Subcutaneous abdominal adipose tissue (tissue), 5 donors: ENCODE measurements around the gene RPRD1B.

Experiments used
- H3K27ac ChIP-seq: one replicate; pipeline ENCODE4 v1.7.0; 2013; ENCODE audit warnings: low read depth, mild to moderate bottlenecking, inconsistent platforms, low read length, moderate library complexity
- H3K27me3 ChIP-seq, 5 donors: one replicate each; pipeline ENCODE4 v1.7.0; 2013; ENCODE audit warnings: low read length in 5 of 5, inconsistent platforms in 1 of 5; ENCODE audit not compliant: control insufficient read depth in 5 of 5, insufficient read depth in 4 of 5
- H3K36me3 ChIP-seq, 5 donors: one replicate each; pipeline ENCODE4 v1.7.0; 2013; ENCODE audit warnings: low read length in 5 of 5; ENCODE audit not compliant: control insufficient read depth in 5 of 5, insufficient read depth in 5 of 5
- H3K4me1 ChIP-seq, 5 donors: one replicate each; pipeline ENCODE4 v1.7.0; 2013; ENCODE audit warnings: low read length in 5 of 5, mild to moderate bottlenecking in 3 of 5, moderate library complexity in 1 of 5; ENCODE audit not compliant: control insufficient read depth in 5 of 5, insufficient read depth in 5 of 5
- H3K4me3 ChIP-seq, 5 donors: one replicate each; pipeline ENCODE4 v1.7.0; 2013; ENCODE audit warnings: low read length in 5 of 5, low read depth in 1 of 5
- H3K9ac ChIP-seq, 5 donors: one replicate each; pipeline ENCODE4 v1.7.0; 2013; ENCODE audit warnings: low read length in 5 of 5, mild to moderate bottlenecking in 4 of 5, moderate library complexity in 3 of 5
- H3K9me3 ChIP-seq, 5 donors: one replicate each; pipeline ENCODE4 v1.7.0; 2013; ENCODE audit warnings: low read length in 5 of 5; ENCODE audit not compliant: control insufficient read depth in 5 of 5
- donor health status: healthy.
- donor health status: healthy.
- donor health status: healthy.
- donor health status: healthy.
- donor health status: healthy.

RPRD1B gene

DNA sequence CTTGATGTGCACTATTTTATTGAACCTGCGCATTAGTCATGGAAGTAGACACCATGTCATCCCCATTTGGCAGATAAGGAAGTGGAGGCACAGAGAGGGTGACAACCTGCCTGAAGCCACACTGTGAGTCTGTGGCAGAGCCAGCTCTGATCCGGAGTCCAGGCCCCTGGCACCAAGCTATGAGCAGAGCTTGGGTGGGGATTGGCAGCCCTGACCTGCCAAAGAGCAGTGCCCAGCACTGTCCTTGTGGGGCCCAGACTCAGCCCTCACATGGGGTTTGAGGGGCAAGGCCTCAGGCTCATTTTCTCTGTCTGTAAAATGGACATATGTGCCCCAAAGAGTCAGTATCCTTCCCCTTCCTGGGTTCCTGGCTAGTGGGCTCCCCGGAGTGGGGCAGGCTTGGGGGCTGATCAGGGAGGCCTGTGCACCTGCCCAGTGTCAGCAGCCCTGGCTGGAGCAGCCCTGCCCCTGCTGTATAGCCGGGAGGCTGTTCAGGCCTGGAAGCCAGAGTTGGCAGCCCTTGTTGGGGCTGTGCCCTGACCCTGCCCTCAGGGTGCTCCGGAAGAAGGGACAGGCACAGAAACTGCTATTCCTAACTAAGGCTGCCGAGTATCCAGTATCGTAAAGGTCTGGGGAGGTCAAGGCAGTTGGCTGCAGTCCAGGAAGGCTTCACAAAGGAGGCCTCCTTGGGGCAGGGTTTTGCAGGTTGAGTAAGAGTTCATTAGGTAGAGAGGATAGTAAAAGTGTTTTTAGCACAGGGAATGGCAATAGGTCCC lies 92.8 kb downstream of the RPRD1B start:
- peaks cover 0 to 7% (median 5%) of the 10 kb centered on the region in 5 donors for H3K4me1 ChIP-seq
- H3K4me3 ChIP-seq = no peak overlapping the region
- no peak overlapping the region for H3K27ac ChIP-seq
- H3K9me3 ChIP-seq = no peaks in the 10 kb centered on the region
- H3K27me3 ChIP-seq = no peaks in the 10 kb centered on the region
- H3K9ac ChIP-seq = no peak overlapping the region
- peaks cover 0 to 11% (median 5%) of the 10 kb centered on the region in 5 donors for H3K36me3 ChIP-seq

DNA sequence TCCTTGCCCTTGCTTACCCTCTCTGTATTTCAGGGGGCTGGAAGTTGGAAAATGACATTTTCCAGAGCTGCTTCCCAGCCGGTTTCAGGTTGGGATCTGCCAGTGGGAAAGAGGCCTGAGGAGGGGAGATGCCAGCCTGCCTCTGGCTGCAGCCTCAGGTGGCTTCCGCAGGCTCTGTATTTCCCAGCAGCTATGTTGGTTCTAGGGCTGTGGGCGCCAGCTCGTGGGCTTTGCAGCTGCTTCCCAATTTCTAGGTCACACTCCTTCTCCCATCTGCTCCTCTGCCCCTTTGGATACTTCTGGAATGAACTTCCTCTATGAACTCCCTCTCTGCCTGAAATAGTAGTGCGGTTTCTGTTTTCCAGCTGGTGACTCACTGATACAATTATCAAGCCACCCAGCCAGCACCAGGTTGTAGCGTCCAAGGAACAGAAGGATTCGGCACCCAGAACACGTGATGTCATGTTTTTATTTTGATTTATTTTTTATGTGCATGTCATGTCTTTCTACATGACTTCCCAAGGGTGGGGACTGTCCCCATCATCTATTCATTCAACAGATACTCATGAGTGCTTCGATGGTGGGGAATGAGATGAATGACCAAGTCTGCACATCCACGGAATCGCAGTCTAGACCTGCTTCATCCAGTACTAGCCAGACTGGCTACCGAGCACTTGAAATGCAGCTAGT lies 93.5 kb downstream of the RPRD1B start:
- no peak overlapping the region for H3K4me3 ChIP-seq

DNA sequence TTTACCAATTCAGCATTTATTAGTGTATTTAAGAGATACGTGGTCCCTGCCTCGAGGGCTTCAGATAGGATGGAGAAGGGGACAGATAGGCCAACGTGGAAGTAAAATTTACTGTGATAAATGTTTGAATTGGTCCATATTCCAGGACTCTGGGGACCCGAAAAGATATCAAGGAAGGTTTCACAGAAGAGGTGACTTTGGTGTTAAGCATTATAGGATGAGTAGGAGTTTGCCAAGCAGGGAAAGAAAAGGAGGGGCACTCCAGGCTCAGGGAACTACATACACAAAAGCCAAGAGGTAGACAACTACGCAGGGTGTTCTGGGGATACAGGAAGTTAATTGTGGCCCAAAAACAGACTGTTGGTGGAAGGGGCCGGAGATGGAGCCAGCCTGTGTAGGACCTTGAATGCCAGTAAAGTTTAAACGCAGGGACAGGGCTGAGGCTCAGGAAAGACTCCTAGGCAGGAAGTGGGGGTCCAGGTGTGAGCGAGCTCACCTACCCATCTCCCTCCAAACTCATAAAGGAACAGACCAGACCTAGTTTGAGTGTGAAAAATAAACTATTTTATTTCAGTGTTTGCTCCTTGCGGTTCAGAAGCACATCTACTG lies 94.5 kb downstream of the RPRD1B start:
- no peak overlapping the region for H3K27ac ChIP-seq
- H3K27me3 ChIP-seq = no peaks in the 10 kb centered on the region
- peaks cover 0 to 11% (median 5%) of the 10 kb centered on the region in 5 donors for H3K36me3 ChIP-seq
- H3K9ac ChIP-seq = no peak overlapping the region
- H3K4me1 ChIP-seq = peaks cover 0 to 7% (median 5%) of the 10 kb centered on the region in 5 donors
- no peak overlapping the region for H3K4me3 ChIP-seq
- no peaks in the 10 kb centered on the region for H3K9me3 ChIP-seq

More for the DNA sequence above, 93.5 kb downstream of the RPRD1B start:
- H3K27me3 ChIP-seq = no peaks in the 10 kb centered on the region
- H3K27ac ChIP-seq = no peak overlapping the region
- no peak overlapping the region for H3K9ac ChIP-seq
- no peaks in the 10 kb centered on the region for H3K9me3 ChIP-seq
- peaks cover 0 to 11% (median 5%) of the 10 kb centered on the region in 5 donors for H3K36me3 ChIP-seq
- H3K4me1 ChIP-seq = peaks cover 0 to 7% (median 5%) of the 10 kb centered on the region in 5 donors

DNA sequence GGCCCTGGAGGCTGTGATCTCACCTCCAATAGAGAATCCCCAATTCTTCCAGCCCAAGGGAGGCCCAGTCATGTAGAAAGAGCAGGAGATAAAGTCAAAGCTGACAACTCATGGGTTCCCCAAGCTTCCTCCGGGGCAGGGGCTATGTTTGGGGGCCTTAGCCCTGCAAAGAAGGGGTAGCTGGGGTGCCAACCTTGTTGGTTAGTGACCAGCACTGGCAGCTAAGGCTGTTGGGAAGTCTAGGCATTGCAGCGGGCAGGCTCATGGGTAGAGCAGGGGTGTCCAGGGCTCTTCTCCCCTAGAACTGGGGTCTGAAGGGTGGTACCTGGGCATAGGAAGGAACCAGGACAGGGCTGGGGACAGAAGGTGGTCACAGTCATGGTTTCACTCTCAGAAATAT lies 95.1 kb downstream of the RPRD1B start:
- H3K4me3 ChIP-seq = no peak overlapping the region
- no peaks in the 10 kb centered on the region for H3K9me3 ChIP-seq
- peaks cover 0 to 6% (median 4%) of the 10 kb centered on the region in 5 donors for H3K4me1 ChIP-seq
- H3K27ac ChIP-seq = no peak overlapping the region
- H3K36me3 ChIP-seq = peaks cover 0 to 11% (median 5%) of the 10 kb centered on the region in 5 donors
- H3K27me3 ChIP-seq = no peaks in the 10 kb centered on the region
- no peak overlapping the region for H3K9ac ChIP-seq

DNA sequence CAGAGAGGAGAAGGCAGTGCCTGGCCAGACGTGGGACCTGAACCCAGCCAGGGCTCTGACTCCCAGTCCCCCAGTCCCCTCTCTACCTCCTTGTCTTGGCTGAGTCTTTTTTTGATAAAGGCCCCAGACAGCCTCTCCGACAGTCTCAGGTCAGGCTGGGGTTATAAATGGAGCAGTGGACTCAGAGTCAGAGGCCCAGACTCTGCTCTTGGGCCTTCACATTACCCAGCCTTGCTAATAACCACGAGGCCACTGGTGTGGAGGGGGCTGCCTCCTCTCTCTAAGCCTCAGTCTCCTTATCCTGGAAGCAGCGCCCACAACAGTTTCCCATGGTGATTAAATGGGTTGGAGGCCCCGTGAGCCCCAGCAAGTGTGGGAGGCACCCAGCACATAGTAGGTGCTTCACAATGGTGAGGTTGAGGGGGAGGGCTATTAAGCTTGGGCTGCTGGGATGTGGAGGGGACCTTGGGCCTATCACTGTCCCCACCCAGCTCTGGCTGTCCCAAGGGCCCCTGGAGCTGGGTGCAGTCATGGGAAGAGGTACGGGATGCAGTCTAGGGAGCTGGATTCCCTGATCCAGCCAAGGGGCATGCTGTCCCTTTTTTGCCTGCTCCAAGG lies 95.8 kb downstream of the RPRD1B start:
- no peak overlapping the region for H3K27ac ChIP-seq
- H3K9ac ChIP-seq = no peak overlapping the region
- peaks cover 0 to 11% (median 5%) of the 10 kb centered on the region in 5 donors for H3K36me3 ChIP-seq
- peaks cover 0 to 12% (median 7%) of the 10 kb centered on the region in 5 donors for H3K4me1 ChIP-seq
- H3K27me3 ChIP-seq = no peaks in the 10 kb centered on the region
- no peaks in the 10 kb centered on the region for H3K9me3 ChIP-seq
- H3K4me3 ChIP-seq = no peak overlapping the region

DNA sequence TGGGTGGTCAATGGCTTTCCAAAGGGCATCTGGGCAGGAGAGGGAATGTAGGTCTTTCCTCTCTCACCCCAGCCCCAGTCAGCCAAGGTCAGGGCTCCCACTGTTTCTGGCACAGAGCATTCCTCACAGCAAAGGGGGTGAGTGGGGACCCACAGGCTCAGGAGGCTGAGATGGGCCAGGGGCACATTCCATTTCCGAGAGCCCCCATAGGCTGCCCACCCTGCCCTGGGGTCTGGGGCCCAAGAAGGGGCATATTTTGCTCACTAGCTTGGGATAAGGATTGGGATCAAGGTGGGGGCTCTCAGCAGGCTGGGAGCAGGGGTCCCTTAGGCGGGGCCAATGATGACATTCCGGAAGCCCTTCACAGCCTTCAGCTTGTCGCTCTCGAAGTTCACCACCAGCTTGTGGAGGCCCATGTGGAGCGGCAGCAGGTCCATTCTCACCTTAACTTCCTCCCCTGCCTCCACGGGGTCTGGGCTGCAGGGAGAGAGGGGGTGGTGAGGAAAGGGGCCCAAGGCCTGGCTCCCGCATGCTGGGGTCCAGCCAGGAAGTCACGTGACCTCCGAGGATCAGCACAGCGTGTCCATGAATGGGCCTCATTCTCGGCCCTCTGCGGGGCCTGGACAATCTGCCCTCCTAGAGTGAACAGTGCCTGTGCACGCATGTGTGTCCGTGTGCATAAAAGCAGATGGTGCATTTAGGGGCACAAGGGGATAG lies 96.5 kb downstream of the RPRD1B start:
- Histone ChIP-seq H3K27ac (no peak overlapping the region), H3K9me3 (no peaks in the 10 kb centered on the region), H3K4me1 (peaks cover 0 to 19% (median 8%) of the 10 kb centered on the region in 5 donors), H3K36me3 (peaks cover 0 to 11% (median 5%) of the 10 kb centered on the region in 5 donors), H3K27me3 (no peaks in the 10 kb centered on the region), H3K9ac (no peak overlapping the region), H3K4me3 (no peak overlapping the region)

DNA sequence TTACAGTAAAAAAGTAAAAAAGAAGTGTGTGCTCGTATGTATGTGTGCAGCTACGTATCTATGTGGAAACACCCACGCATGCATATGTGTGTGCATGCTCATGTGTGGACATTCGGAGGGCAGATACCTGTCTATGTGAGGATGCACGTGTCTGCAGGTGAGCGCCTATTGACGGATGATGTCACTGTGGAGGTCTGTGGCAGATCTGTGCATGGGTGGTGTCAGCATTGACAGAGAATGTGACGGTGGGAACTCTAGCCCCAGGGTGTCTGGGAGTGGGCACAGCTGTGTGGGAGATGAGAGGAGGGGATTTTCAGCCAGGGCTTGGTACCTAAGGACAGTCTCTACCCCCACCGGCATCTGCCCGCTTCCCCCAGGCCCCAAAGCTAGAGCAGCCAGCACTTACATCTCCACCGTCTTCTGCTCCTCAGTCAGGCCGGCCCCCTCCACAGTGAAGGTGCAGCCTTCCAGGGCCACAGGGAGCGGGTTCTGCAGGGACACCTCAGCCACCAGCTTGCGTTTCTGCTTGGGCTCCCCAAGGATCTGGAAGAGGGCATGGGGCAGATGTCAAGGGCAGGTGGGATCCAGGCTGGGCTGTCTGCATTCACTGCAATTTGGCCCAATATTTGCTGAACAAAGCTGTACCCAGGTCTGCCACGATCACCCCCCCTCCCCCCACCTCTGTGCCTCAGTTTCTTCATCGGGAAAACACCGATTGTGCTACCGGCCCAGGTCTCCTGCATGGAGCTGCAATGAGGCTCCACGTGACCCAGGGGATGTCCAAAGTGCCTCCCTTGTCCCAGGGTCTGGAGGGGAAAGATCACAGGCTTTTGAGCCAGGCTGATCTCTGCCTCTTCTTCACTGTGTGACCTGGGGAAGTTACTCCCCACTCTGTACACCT lies 97.4 kb downstream of the RPRD1B start:
- peaks cover 0 to 24% (median 8%) of the 10 kb centered on the region in 5 donors for H3K4me1 ChIP-seq
- H3K27ac ChIP-seq = no peak overlapping the region
- no peaks in the 10 kb centered on the region for H3K27me3 ChIP-seq
- H3K9me3 ChIP-seq = no peaks in the 10 kb centered on the region
- H3K36me3 ChIP-seq = peaks cover 0 to 11% (median 5%) of the 10 kb centered on the region in 5 donors
- H3K4me3 ChIP-seq = no peak overlapping the region
- no peak overlapping the region for H3K9ac ChIP-seq

DNA sequence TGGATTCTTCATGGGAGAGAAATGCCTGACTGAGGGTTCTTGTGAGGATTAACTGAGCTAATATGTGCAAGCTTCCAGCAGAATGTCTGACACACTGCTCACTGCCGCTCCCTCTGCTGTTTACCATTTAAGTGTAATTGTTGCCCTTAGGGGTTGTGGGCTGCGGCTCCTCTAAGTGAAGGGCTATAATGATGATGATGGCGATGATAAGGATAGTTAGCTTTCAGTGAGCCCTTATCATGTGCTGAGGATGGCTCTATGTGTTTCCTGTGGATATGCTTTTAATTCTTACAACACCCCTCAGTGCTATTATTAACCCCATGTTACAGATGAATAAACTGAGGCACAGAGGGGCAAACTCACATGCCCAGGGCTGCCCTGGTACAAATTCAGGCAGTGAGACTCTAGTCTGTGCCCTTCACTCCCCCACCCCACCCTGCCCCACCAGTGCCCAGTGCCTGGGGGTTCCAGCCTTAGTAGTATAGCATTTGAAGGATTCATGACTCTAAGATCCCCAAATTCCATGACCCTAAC lies 98.1 kb downstream of the RPRD1B start:
- H3K9ac ChIP-seq = no peak overlapping the region
- H3K4me1 ChIP-seq = peaks cover 0 to 24% (median 8%) of the 10 kb centered on the region in 5 donors
- H3K27me3 ChIP-seq = no peaks in the 10 kb centered on the region
- H3K9me3 ChIP-seq = no peaks in the 10 kb centered on the region
- peaks cover 0 to 11% (median 5%) of the 10 kb centered on the region in 5 donors for H3K36me3 ChIP-seq
- no peak overlapping the region for H3K27ac ChIP-seq
- H3K4me3 ChIP-seq = no peak overlapping the region
